Measurements from ENCODE around the gene FBXL20. TPM values are rescaled to one million over a fixed set of nuclear protein-coding genes. Genes with fewer than 3 reads are reported as not detected.
"Not testable (repeated sequence)": the region's sequence is repeated elsewhere in the genome, so short reads cannot be mapped to it uniquely, and the experiment has no call there.

The FBXL20 gene
- total and polyA plus RNA-seq, 8 donors, result 2.5 to 15.5 (median 7.0) TPM

DNA sequence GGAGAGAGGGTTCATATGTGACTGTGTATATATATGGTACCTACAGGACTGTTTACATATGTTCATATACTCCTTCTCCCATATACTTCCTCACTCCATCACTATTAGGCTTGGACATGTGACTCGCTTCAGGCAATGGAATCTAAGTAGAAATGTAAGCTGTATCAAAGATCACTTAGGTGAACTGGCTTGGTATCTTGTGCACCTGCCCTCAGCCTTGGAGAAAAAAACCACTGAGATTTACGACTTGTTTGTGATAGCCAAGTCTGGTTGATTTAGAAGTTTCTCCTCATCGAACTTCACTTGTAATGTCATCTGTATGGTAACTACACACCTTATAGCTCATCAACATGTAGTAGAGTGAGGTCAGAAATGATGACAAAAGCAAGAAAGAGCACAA, 59.9 kb downstream of the FBXL20 start:
- H3K4me1 ChIP-seq, result no peaks in the 10 kb centered on the region
- no peaks in the 10 kb centered on the region for H3K36me3 ChIP-seq
- WGBS, 2 donors, result 81 to 84% methylated on average over 3 of the region's 3 CpGs
- no peak for FAIRE-seq
- no peak for DNase-seq
- no peaks in the 10 kb centered on the region for H3K27me3 ChIP-seq
- intact Hi-C loops (cut with DNase I), result no loop called here
- TF ChIP-seq, protein P1, sequence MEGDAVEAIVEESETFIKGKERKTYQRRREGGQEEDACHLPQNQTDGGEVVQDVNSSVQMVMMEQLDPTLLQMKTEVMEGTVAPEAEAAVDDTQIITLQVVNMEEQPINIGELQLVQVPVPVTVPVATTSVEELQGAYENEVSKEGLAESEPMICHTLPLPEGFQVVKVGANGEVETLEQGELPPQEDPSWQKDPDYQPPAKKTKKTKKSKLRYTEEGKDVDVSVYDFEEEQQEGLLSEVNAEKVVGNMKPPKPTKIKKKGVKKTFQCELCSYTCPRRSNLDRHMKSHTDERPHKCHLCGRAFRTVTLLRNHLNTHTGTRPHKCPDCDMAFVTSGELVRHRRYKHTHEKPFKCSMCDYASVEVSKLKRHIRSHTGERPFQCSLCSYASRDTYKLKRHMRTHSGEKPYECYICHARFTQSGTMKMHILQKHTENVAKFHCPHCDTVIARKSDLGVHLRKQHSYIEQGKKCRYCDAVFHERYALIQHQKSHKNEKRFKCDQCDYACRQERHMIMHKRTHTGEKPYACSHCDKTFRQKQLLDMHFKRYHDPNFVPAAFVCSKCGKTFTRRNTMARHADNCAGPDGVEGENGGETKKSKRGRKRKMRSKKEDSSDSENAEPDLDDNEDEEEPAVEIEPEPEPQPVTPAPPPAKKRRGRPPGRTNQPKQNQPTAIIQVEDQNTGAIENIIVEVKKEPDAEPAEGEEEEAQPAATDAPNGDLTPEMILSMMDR (IDR thresholded peaks at IDR 0.05), result no peak
- ATAC-seq, result no peak
- no peaks in the 10 kb centered on the region for H3K9me3 ChIP-seq
- no peak overlapping the region for H3K4me3 ChIP-seq
- no peak overlapping the region for H3K27ac ChIP-seq

DNA sequence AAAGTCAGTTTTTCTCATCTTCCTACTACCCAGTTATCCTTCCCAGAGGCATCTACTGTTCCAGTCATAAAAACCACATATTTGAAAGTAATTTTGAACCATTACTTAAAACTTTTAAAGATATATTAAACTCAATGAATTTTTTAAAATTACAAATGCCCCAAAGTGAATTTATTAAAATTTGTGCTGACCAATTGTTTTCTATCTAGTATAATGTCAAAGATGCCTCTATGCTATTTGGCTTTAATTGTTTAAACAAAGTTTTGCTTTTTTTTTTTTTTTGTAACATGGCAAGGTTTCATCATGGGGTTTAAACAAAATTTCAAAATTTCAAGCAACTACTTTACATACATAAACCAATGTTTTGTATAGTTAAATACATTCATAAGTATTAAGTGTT, 60.7 kb downstream of the FBXL20 start:
- H3K9me3 ChIP-seq, result no peaks in the 10 kb centered on the region
- no peak overlapping the region for H3K4me3 ChIP-seq
- TF ChIP-seq, protein P1 (IDR thresholded peaks at IDR 0.05), result no peak
- ATAC-seq (no peak), DNase-seq (no peak), FAIRE-seq (no peak)
- H3K27me3 ChIP-seq, result no peaks in the 10 kb centered on the region
- H3K36me3 ChIP-seq, result no peaks in the 10 kb centered on the region
- H3K27ac ChIP-seq, result no peak overlapping the region
- intact Hi-C loops (cut with DNase I), result no loop called here
- no peaks in the 10 kb centered on the region for H3K4me1 ChIP-seq

GRCh38 chr17:39339272-39339671, 62.2 kb downstream of the FBXL20 start:
- Histone ChIP-seq H3K4me3 (no peak overlapping the region), H3K27me3 (no peaks in the 10 kb centered on the region), H3K36me3 (no peaks in the 10 kb centered on the region), H3K9me3 (no peaks in the 10 kb centered on the region), H3K4me1 (no peaks in the 10 kb centered on the region), H3K27ac (no peak overlapping the region)
- DNase-seq (no peak), ATAC-seq (no peak), FAIRE-seq (no peak)
- TF ChIP-seq, protein P1 (IDR thresholded peaks at IDR 0.05), result no peak
- 83 to 87% methylated on average over 2 of the region's 2 CpGs for WGBS, 2 donors
- intact Hi-C loops (cut with DNase I), result no loop called here

GRCh38 chr17:39337649-39338048, 63.8 kb downstream of the FBXL20 start:
- H3K27me3 ChIP-seq; ATAC-seq; H3K4me1 ChIP-seq; intact Hi-C loops (cut with DNase I); H3K4me3 ChIP-seq; H3K36me3 ChIP-seq; FAIRE-seq; H3K27ac ChIP-seq; H3K9me3 ChIP-seq: not testable (repeated sequence)
- peak in 2 of 6 donors; percentile 28 to 64 for DNase-seq
- WGBS, 2 donors, result 96% methylated on average over 19 to 26 of the region's 26 CpGs

DNA sequence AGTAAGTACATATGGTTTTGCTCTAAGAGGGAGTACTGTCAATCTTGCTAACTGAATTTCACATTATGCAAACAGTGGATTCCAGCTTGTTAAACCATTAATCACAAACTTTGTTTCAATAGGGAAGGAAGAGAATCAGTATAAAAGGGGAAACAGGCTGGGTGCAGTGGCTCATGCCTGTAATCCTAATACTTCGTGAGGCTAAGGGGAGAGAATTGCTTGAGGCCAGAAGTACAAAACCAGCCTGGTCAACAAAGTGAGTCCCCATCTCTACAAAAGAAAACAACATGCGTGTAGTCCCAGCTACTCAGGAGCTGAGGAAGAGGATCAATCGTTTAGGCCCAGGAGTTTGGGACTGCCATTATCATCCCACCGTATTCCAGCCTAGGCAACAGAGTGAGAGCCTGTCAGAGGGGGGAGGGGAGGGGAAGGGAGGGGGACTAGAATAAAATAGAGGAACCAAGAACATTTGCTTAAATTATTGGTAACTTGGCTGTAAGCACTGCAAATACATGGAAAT, 65.7 kb downstream of the FBXL20 start:
- 75 to 89% methylated on average over 4 of the region's 4 CpGs for WGBS, 2 donors
- ATAC-seq, result peak in 2 of 4 donors; percentile 38 to 69
- Histone ChIP-seq H3K27ac (no peak overlapping the region), H3K4me1 (no peaks in the 10 kb centered on the region), H3K4me3 (no peak overlapping the region), H3K9me3 (no peaks in the 10 kb centered on the region), H3K36me3 (no peaks in the 10 kb centered on the region), H3K27me3 (no peaks in the 10 kb centered on the region)
- no peak for DNase-seq
- intact Hi-C loops (cut with DNase I), result no loop called here
- TF ChIP-seq, protein P1 (IDR thresholded peaks at IDR 0.05), result no peak
- no peak for FAIRE-seq

DNA sequence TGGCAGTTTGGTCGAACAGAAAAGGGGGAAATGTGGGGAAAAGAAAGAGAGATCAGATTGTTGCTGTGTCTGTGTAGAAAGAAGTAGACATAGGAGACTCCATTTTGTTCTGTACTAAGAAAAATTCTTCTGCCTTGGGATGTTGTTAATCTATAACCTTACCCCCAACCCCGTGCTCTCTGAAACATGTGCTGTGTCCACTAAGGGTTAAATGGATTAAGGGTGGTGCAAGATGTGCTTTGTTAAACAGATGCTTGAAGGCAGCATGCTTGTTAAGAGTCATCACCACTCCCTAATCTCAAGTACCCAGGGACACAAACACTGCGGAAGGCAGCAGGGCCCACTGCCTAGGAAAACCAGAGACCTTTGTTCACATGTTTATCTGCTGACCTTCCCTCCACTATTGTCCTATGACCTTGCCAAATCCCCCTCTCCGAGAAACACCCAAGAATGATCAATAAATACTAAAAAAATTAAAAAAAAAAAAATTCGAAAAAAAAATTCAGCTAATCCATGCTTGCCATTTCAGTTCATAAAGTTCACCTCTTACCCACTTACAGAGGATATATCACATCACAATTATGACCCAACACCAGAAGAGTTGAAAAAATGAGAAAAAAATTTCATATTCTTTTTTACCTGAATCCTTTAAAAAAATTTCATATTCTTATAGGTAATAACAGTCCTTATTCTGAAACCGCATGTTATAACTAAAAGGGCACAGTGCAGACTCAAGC, 67.2 kb downstream of the FBXL20 start:
- DNase-seq; H3K4me1 ChIP-seq; H3K9me3 ChIP-seq; H3K4me3 ChIP-seq; H3K36me3 ChIP-seq; FAIRE-seq; ATAC-seq; H3K27ac ChIP-seq; H3K27me3 ChIP-seq; intact Hi-C loops (cut with DNase I): not testable (repeated sequence)
- 82 to 85% methylated on average over 5 of the region's 6 CpGs for WGBS, 2 donors
